PFSK-1 (cell line): Measurements from ENCODE around the gene ATOH8.

ENCODE experiments used
- POLR2AphosphoS5 ChIP-seq: IDR thresholded peaks from 2 replicates; pipeline ENCODE4 v1.6.1; 2012; ENCODE audit warnings: low read depth, mild to moderate bottlenecking, control low read depth, low read length, moderate library complexity
- REST ChIP-seq, 2 experiments: IDR thresholded peaks; 2 replicates each; pipeline versions ENCODE4 v1.6.1 to v1.8.0; 2011 to 2012; ENCODE audit warnings: low read depth in 2 of 2, low read length in 2 of 2, control low read depth in 1 of 2, inconsistent platforms in 1 of 2, mild to moderate bottlenecking in 1 of 2, moderate library complexity in 1 of 2; ENCODE audit not compliant: insufficient read depth in 1 of 2
- TAF1 ChIP-seq: IDR thresholded peaks from 2 replicates; pipeline ENCODE4 v1.6.1; 2012; ENCODE audit warnings: low read length, control low read depth, borderline replicate concordance; ENCODE audit not compliant: insufficient read depth

- TF ChIP-seq REST (IDR thresholded peaks at IDR 0.05; ENCODE audit: insufficient read depth in 1 of 2, low read depth in 2 of 2, low read length in 2 of 2): no peak
- no peak for TF ChIP-seq POLR2AphosphoS5
- TF ChIP-seq TAF1: no peak
Measured at GRCh38 chr2:85713836-85714235, 40.0 kb upstream of the ATOH8 start.
